LNCaP clone FGC (cell line): ENCODE data around the gene KPTN.

ENCODE experiments used
- DNase-seq: peaks from one replicate; pipeline ENCODE4 v3.0.0-alpha.2; 2011; ENCODE audit warnings: low read depth
- H3K4me3 ChIP-seq: 2 replicates; pipeline ENCODE4 v1.5.1; 2011; ENCODE audit warnings: mild to moderate bottlenecking, low read depth, low read length, control low read depth
- TF ChIP-seq, protein P1 (sequence below): IDR thresholded peaks from 2 replicates; pipeline ENCODE4 v1.5.1; 2012; ENCODE audit warnings: mild to moderate bottlenecking; ENCODE audit not compliant: control insufficient read depth, insufficient read depth; ENCODE audit errors: extremely low read depth

KPTN gene

DNA sequence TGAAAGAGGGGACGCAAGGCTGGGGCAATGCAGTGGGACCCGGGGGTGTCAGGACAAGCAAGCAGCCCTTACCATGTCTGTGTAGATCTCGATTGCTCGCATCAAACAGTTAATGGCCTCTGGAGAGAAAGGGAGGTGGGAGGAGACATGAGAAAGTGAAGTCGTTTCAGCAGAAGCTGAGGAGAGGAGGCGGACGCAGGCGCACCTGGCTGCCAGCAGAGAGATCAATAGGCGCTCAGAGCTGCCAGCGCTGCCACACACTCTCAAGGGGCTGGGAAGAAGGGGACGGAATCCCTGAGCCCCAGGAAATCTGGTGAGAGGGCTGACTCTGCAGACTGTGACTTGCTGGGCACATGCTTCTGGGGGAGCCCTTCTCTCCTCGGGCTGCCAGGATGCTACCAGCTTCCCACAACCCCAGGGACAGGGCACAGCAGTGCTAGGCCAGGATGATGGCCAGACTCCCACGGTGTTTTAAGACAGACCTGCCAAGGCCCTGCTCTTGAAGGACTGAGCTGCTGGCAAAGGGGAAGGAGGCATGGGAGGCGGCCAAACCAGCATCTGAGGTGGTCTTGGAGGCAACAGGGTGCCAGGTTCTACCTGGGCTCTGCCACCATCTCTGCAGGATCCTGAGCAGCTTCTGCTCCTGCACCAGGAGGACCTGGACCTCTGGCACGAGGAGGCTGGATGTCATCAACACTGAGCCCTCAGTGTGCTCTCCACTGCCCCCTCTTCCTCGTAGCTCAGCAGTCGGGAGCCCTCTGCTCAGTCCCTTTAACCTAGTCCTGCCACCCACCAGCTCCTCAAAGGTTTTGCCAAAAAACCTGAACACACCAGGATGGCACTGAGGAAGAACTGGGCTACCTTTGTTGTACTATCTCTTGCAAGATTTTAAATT, 11.7 kb upstream of the KPTN start:
- TF ChIP-seq, protein P1, sequence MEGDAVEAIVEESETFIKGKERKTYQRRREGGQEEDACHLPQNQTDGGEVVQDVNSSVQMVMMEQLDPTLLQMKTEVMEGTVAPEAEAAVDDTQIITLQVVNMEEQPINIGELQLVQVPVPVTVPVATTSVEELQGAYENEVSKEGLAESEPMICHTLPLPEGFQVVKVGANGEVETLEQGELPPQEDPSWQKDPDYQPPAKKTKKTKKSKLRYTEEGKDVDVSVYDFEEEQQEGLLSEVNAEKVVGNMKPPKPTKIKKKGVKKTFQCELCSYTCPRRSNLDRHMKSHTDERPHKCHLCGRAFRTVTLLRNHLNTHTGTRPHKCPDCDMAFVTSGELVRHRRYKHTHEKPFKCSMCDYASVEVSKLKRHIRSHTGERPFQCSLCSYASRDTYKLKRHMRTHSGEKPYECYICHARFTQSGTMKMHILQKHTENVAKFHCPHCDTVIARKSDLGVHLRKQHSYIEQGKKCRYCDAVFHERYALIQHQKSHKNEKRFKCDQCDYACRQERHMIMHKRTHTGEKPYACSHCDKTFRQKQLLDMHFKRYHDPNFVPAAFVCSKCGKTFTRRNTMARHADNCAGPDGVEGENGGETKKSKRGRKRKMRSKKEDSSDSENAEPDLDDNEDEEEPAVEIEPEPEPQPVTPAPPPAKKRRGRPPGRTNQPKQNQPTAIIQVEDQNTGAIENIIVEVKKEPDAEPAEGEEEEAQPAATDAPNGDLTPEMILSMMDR = no peak
- DNase-seq = no peak

DNA sequence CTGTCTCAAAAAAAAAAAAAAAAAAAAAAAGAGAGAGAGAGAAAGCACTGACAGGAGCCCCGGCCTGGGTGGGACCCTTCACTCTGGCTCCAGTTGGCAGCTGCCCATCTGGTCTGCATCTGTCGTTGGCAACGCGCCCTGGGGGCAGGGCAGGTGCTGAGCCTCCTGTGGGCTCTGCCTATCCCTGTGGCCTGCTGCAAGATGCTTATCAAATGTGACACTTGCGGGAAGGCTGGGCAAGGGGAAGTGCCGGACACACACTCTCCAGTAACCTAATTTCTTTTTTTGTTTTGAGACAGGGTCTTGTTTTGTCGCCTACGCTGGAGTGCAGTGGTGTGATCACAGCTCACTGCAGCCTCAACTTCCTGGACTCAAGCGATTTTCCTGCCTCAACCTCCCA, 10.7 kb upstream of the KPTN start:
- DNase-seq = no peak
- no peak overlapping the region for H3K4me3 ChIP-seq
- TF ChIP-seq, protein P1 = no peak

More for the DNA sequence above, 11.7 kb upstream of the KPTN start:
- H3K4me3 ChIP-seq = no peak overlapping the region

DNA sequence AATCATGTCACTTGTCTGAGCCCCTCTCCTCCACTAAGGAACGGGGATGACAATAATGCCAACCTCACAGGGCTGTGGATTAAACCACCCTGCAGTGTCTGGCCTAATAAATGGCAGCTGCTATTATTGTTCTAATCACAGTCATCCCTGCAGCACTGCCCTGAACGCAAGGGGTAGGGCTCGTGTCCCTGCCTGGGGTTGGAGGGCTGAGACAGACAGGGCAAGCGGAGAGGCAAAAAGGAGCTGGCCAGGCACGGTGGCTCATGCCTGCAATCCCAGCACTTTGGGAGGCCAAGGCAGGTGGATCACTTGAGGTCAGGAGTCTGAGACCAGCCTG, 10.2 kb upstream of the KPTN start:
- no peak for DNase-seq
- TF ChIP-seq, protein P1 = no peak
- H3K4me3 ChIP-seq = no peak overlapping the region

DNA sequence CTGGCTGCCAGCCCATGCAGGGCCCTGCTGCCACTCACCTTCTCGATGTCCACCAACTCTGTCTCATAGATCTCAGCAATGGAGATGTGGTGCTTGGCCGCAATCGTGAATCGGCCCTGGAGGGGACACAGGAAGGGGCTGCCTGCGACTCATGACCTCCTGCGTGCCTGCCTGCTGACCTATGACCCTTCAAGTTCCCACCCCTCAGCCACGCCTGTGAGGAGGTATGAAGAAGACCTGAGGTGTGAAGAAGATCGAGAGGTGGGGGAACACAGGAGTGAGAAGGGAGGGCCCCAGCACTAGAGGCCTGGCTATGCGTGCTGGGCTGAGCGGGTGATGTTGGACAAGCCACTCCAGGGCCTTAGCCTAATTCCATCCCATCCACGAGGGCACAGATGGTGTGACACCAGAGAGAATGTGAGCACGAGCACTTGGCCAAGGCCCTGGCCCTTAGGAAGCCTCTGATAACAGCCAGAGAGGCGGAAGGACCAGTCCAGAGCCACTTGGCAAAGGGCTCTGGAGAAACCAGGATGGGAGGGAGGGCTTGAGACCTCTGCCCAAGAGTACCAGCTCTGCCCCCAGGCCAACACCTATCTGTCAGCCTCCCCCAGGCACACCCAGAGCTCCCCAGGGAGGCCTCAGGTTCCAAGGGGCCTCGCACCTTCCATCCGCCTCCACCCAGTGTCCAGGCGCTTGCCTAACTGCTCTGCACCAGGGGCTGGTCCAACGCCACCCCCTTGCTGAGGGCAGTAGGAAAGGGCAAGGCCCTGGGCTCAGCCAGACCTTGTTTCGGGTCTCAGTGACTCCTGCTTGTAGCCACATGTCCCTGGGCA, 9.6 kb upstream of the KPTN start:
- DNase-seq = no peak
- TF ChIP-seq, protein P1 = no peak
- no peak overlapping the region for H3K4me3 ChIP-seq

DNA sequence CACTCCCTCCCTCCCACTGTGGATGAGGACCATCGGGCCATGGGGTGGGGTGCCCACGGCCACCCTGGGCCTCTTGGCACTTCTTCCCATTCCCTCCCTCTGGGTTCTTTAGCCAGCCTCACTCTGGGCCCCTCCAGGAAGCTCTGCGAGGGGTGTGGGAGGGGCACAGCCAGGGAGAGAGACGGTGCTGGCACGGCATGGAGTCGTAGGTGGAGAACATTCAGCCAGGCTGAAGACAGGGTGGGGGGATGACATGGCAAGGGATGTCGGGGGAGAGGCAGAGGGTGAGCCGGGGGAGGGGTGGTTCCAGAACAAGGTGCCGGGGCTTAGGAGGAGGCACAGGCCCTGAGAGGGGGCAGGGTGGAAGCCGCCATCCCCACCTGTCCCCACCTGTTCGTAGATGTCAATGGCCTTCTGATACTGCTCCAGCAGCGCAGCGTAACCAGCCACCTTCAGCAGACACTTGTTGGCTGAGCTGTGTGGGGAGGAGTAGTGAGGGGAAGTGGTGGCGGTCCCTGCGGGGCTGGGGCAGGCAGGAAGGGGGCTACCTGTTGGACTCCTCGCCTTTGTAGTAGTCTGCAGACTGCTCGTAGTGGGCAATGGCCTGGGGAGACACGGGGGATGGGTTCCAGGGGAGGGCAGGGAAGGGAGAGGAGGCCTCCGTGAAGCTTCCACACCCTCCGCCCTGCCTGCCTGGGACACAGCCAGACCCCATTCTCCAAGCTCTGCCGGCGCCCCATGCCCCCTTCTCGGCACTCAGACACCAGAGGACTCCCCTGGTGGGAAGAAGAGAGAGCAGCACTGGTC, 8.8 kb upstream of the KPTN start:
- H3K4me3 ChIP-seq = no peak overlapping the region
- no peak for DNase-seq
- TF ChIP-seq, protein P1 = no peak

DNA sequence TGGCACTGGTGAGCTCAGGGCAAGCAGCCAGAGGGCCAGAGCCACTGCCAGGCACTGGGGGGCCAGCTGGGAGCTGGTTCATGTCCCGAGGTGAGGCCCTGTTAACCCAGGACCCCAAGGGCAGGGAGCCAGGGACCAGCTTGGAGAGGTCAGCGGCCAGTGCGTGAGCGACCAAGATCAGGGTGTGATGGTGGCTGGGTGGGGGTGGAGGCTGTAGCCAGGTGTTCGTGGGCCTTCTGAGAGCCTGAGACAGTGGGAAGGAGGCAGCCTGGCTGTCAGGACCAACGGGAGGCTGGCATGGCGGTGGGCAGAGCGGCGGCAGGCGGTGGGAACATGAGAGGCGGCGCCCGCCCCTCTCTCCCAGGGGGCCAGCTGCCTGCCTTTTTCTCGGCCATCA, 8.1 kb upstream of the KPTN start:
- TF ChIP-seq, protein P1 = no peak
- DNase-seq = no peak
- no peak overlapping the region for H3K4me3 ChIP-seq
